ENCODE measurements around the gene GRM2. TPM values are rescaled to one million over a fixed set of nuclear protein-coding genes. Genes with fewer than 3 reads are reported as not detected.

The GRM2 gene
- total and polyA plus RNA-seq, 4 donors = 0.13 to 0.77 (median 0.25) TPM

- WGBS, 2 donors = 95 to 99% methylated on average over 4 of the region's 4 CpGs
Observed at GRCh38 chr3:51679318-51679717, 27.6 kb upstream of the GRM2 start.

GRCh38 chr3:51679777-51680176 lies 27.1 kb upstream of the GRM2 start:
- ATAC-seq (ENCODE audit: insufficient read depth, low FRiP score) (no peak), DNase-seq (no peak)
- Histone ChIP-seq H3K9ac (ENCODE audit: insufficient read depth in 1 of 2, low read length in 2 of 2) (no peak overlapping the region), H3K4me1 (ENCODE audit: control insufficient read depth in 5 of 5, insufficient read depth in 5 of 5, low read length in 5 of 5) (peaks cover 0 to 17% (median 3%) of the 10 kb centered on the region in 5 donors), H3K27me3 (ENCODE audit: control insufficient read depth in 3 of 3, insufficient read depth in 3 of 3, low read length in 2 of 3) (no peaks in the 10 kb centered on the region), H3K27ac (ENCODE audit: low read depth in 1 of 2, low read length in 1 of 2) (no peak overlapping the region), H3K4me3 (no peak overlapping the region), H3K36me3 (ENCODE audit: control insufficient read depth in 4 of 4, insufficient read depth in 4 of 4, low read length in 4 of 4) (peaks cover 0 to 15% (median 5%) of the 10 kb centered on the region in 4 donors), H3K9me3 (ENCODE audit: control insufficient read depth in 4 of 4, insufficient read depth in 3 of 4, low read length in 3 of 4) (no peaks in the 10 kb centered on the region)
- no peak for TF ChIP-seq CTCF (IDR thresholded peaks at IDR 0.05; ENCODE audit: control extremely low read depth, extremely low read depth)
- WGBS, 2 donors = 88 to 92% methylated on average over 7 of the region's 7 CpGs

More at GRCh38 chr3:51679318-51679717, 27.6 kb upstream of the GRM2 start:
- ATAC-seq (ENCODE audit: insufficient read depth, low FRiP score) (no peak), DNase-seq (no peak)
- no peaks in the 10 kb centered on the region for H3K27me3 ChIP-seq (ENCODE audit: control insufficient read depth in 3 of 3, insufficient read depth in 3 of 3, low read length in 2 of 3)
- H3K9ac ChIP-seq (ENCODE audit: insufficient read depth in 1 of 2, low read length in 2 of 2) = no peak overlapping the region
- no peak for TF ChIP-seq CTCF (IDR thresholded peaks at IDR 0.05; ENCODE audit: control extremely low read depth, extremely low read depth)
- H3K36me3 ChIP-seq (ENCODE audit: control insufficient read depth in 4 of 4, insufficient read depth in 4 of 4, low read length in 4 of 4) = peaks cover 0 to 15% (median 5%) of the 10 kb centered on the region in 4 donors
- H3K4me1 ChIP-seq (ENCODE audit: control insufficient read depth in 5 of 5, insufficient read depth in 5 of 5, low read length in 5 of 5) = peaks cover 0 to 17% (median 3%) of the 10 kb centered on the region in 5 donors
- no peak overlapping the region for H3K27ac ChIP-seq (ENCODE audit: low read depth in 1 of 2, low read length in 1 of 2)
- H3K9me3 ChIP-seq (ENCODE audit: control insufficient read depth in 4 of 4, insufficient read depth in 3 of 4, low read length in 3 of 4) = no peaks in the 10 kb centered on the region
- no peak overlapping the region for H3K4me3 ChIP-seq

- H3K9me3 ChIP-seq (ENCODE audit: control insufficient read depth in 4 of 4, insufficient read depth in 3 of 4, low read length in 3 of 4) = no peaks in the 10 kb centered on the region
- peak overlapping the region in 1 of 2 donors; percentile 37 for H3K27ac ChIP-seq (ENCODE audit: low read depth in 1 of 2, low read length in 1 of 2)
- 85 to 86% methylated on average over 6 of the region's 6 CpGs for WGBS, 2 donors
- H3K27me3 ChIP-seq (ENCODE audit: control insufficient read depth in 3 of 3, insufficient read depth in 3 of 3, low read length in 2 of 3) = no peaks in the 10 kb centered on the region
- no peak for DNase-seq
- H3K9ac ChIP-seq (ENCODE audit: insufficient read depth in 1 of 2, low read length in 2 of 2) = no peak overlapping the region
- H3K36me3 ChIP-seq (ENCODE audit: control insufficient read depth in 4 of 4, insufficient read depth in 4 of 4, low read length in 4 of 4) = peaks cover 0 to 18% (median 7%) of the 10 kb centered on the region in 4 donors
- H3K4me3 ChIP-seq = no peak overlapping the region
- peaks cover 0 to 17% (median 3%) of the 10 kb centered on the region in 5 donors for H3K4me1 ChIP-seq (ENCODE audit: control insufficient read depth in 5 of 5, insufficient read depth in 5 of 5, low read length in 5 of 5)
- TF ChIP-seq CTCF (IDR thresholded peaks at IDR 0.05; ENCODE audit: control extremely low read depth, extremely low read depth) = no peak
- ATAC-seq (ENCODE audit: insufficient read depth, low FRiP score) = no peak
Observed at GRCh38 chr3:51680196-51680595, 26.7 kb upstream of the GRM2 start.

Measured in lung (tissue), 12 donors.